SK-N-SH (cell line): ENCODE data around the gene MT2A. TPM values are rescaled to one million over a fixed set of nuclear protein-coding genes. Genes with fewer than 3 reads are reported as not detected.

ENCODE experiments used
- CTCF ChIA-PET: fragments of 300-600, 350-600 bp; formaldehyde crosslinking; extraction: SDS; loops from one replicate; lab custom pipeline; 2021; lab: Yijun Ruan, JAX
- POLR2A ChIA-PET: fragments of 350-600 bp; sonication (Branson Sonifier 250); formaldehyde crosslinking; extraction: SDS; loops from one replicate; lab custom pipeline; 2020; ENCODE audit warnings: antibody characterized with exemption, inconsistent platforms; lab: Yijun Ruan, JAX
- DNase-seq: peaks from one replicate; pipeline ENCODE4 v3.0.0; 2012
- H2AFZ ChIP-seq: fragments of 200-600 bp; sonication (generic); 2 replicates; pipeline ENCODE4 v1.8.1; 2016; ENCODE audit warnings: antibody characterized with exemption, mild to moderate bottlenecking, low read depth
- H3F3A ChIP-seq: fragments of 200-600 bp; sonication (generic); replicated peaks from 2 replicates; pipeline ENCODE3; 2016; ENCODE audit warnings: antibody characterized with exemption, mild to moderate bottlenecking; ENCODE audit not compliant: insufficient read depth
- H3K27ac ChIP-seq, 2 experiments: fragments of 200-500 bp in 1 of 2; fragments of 200-600 bp in 1 of 2; sonication (Bioruptor generic) in 1 of 2; sonication (generic), shearing (Covaris generic) in 1 of 2; 2 replicates each; pipeline versions ENCODE4 v1.5.1 to v1.6.1; 2014 to 2016; ENCODE audit warnings: low read depth in 2 of 2, inconsistent platforms in 1 of 2, low read length in 1 of 2, mild to moderate bottlenecking in 1 of 2, mixed read lengths in 1 of 2
- H3K27me3 ChIP-seq: fragments of 200-600 bp; sonication (generic), shearing (Covaris generic); 2 replicates; pipeline ENCODE4 v1.6.1; 2016; ENCODE audit warnings: mixed run types; ENCODE audit not compliant: insufficient read depth
- H3K36me3 ChIP-seq, 2 experiments: fragments of 200-500 bp in 1 of 2; fragments of 200-600 bp in 1 of 2; sonication (Bioruptor generic) in 1 of 2; sonication (generic) in 1 of 2; replicated peaks in 1 of 2; 2 replicates each; pipeline versions ENCODE3 to v1.5.1; 2014 to 2016; ENCODE audit warnings: low read length in 1 of 2, mild to moderate bottlenecking in 1 of 2; ENCODE audit not compliant: insufficient read depth in 2 of 2, control insufficient read depth in 1 of 2
- H3K4me1 ChIP-seq, 2 experiments: fragments of 200-500 bp in 1 of 2; fragments of 200-600 bp in 1 of 2; sonication (Bioruptor generic) in 1 of 2; sonication (generic), shearing (Covaris generic) in 1 of 2; 2 replicates each; pipeline versions ENCODE4 v1.5.1 to v1.6.1; 2014 to 2016; ENCODE audit warnings: low read depth in 1 of 2, low read length in 1 of 2, mixed run types in 1 of 2; ENCODE audit not compliant: insufficient read depth in 2 of 2, control insufficient read depth in 1 of 2
- H3K4me2 ChIP-seq: fragments of 200-600 bp; sonication (generic), shearing (Covaris generic); 2 replicates; pipeline ENCODE4 v1.6.1; 2017; ENCODE audit warnings: mixed run types
- H3K4me3 ChIP-seq, 2 experiments: fragments of 200-500 bp in 1 of 2; fragments of 200-600 bp in 1 of 2; sonication (Bioruptor generic) in 1 of 2; sonication (generic), shearing (Covaris generic) in 1 of 2; 2 replicates each; pipeline versions ENCODE4 v1.5.1 to v1.8.1; 2014 to 2016; ENCODE audit warnings: low read depth in 2 of 2, inconsistent platforms in 1 of 2, low read length in 1 of 2, mild to moderate bottlenecking in 1 of 2, mixed read lengths in 1 of 2, moderate library complexity in 1 of 2
- H3K79me2 ChIP-seq: fragments of 200-600 bp; sonication (generic); 2 replicates; pipeline ENCODE4 v1.8.1; 2017; ENCODE audit warnings: mild to moderate bottlenecking; ENCODE audit not compliant: insufficient read depth
- H3K9ac ChIP-seq: fragments of 200-600 bp; sonication (generic); 2 replicates; pipeline ENCODE4 v1.6.1; 2017; ENCODE audit warnings: mixed run types
- H3K9me2 ChIP-seq: fragments of 200-600 bp; sonication (generic); 2 replicates; pipeline ENCODE4 v1.6.1; 2017; ENCODE audit warnings: mixed run types
- H3K9me3 ChIP-seq: fragments of 200-600 bp; sonication (generic); 2 replicates; pipeline ENCODE4 v1.6.1; 2017; ENCODE audit warnings: mixed run types, mild to moderate bottlenecking, moderate library complexity
- H4K20me1 ChIP-seq: fragments of 200-600 bp; sonication (generic); 2 replicates; pipeline ENCODE4 v1.6.1; 2017; ENCODE audit warnings: mild to moderate bottlenecking, mixed run types; ENCODE audit not compliant: insufficient read depth
- CHD2 ChIP-seq: fragments of 150-350 bp; IDR thresholded peaks from 2 replicates; pipeline ENCODE4 v1.6.1; 2018; ENCODE audit warnings: low read length; ENCODE audit not compliant: partially characterized antibody
- CTCF ChIP-seq: fragments of 200-600 bp; sonication (generic); IDR thresholded peaks from 2 replicates; pipeline ENCODE4 v1.6.1; 2017; ENCODE audit warnings: antibody characterized with exemption, mild to moderate bottlenecking, moderate library complexity
- ELF1 ChIP-seq: IDR thresholded peaks from 2 replicates; pipeline ENCODE4 v1.4.0; 2012
- EP300 ChIP-seq, 2 experiments: IDR thresholded peaks; 2 replicates each; pipeline versions ENCODE4 v1.4.0 to v1.6.1; 2012; ENCODE audit warnings: borderline replicate concordance in 1 of 2, low read depth in 1 of 2, low read length in 1 of 2
- EZH2phosphoT487 ChIP-seq: fragments of 200-600 bp; sonication (generic); IDR thresholded peaks from 2 replicates; pipeline ENCODE4 v1.6.1; 2017; ENCODE audit warnings: low read depth, mixed run types, mild to moderate bottlenecking, antibody characterized with exemption, moderate library complexity, borderline replicate concordance
- GATA2 ChIP-seq: sonication (generic); formaldehyde crosslinking; IDR thresholded peaks from 2 replicates; pipeline ENCODE4 v1.5.0; 2020; ENCODE audit warnings: mild to moderate bottlenecking, missing genetic modification reagents
- MEF2A ChIP-seq: IDR thresholded peaks from 2 replicates; pipeline ENCODE4 v1.4.0; 2012; ENCODE audit warnings: low read depth, borderline replicate concordance
- NFIC ChIP-seq: IDR thresholded peaks from 2 replicates; pipeline ENCODE4 v1.4.0; 2012; ENCODE audit warnings: borderline replicate concordance
- SMC3 ChIP-seq: IDR thresholded peaks from 2 replicates; pipeline ENCODE4 v1.6.1; 2012; ENCODE audit warnings: low read depth, low read length, improper control_type of control experiment
- TEAD4 ChIP-seq: IDR thresholded peaks from 2 replicates; pipeline ENCODE4 v1.4.0; 2012; ENCODE audit warnings: mild to moderate bottlenecking, borderline replicate concordance; ENCODE audit not compliant: insufficient read depth
- YY1 ChIP-seq: IDR thresholded peaks from 2 replicates; pipeline ENCODE4 v1.4.0; 2012; ENCODE audit warnings: low read depth, mild to moderate bottlenecking
- WGBS: methylation state at CpG from one replicate; pipeline ENCODE4 v1.1.6; 2017; ENCODE audit warnings: low lambda C conversion rate; 5-methylcytosine and 5-hydroxymethylcytosine counted together
- polyA plus RNA-seq, 3 experiments: library from polyadenylated mRNA; depleted of rRNA; stranded (reverse); fragments of >200 nt; gene quantifications; 2 replicates each; pipeline ENCODE4 v1.2.3, GENCODE V29; 2012
- TF ChIP-seq, protein P1 (sequence below): IDR thresholded peaks from 2 replicates; pipeline ENCODE4 v1.6.1; 2012; ENCODE audit warnings: mild to moderate bottlenecking, low read depth, low read length, moderate library complexity
- TF ChIP-seq, protein P2 (sequence below): fragments of 150-350 bp; IDR thresholded peaks from 2 replicates; pipeline ENCODE4 v1.6.1; 2016; ENCODE audit warnings: mild to moderate bottlenecking, low read depth, low read length
- TF ChIP-seq, protein P3 (sequence below): IDR thresholded peaks from 2 replicates; pipeline ENCODE4 v1.4.0; 2012; ENCODE audit warnings: low read depth, borderline replicate concordance

Gene MT2A
- polyA plus RNA-seq, 1 of the 3 experiments (the other 2 are of a cell fraction) = 133 TPM

- no peaks in the 10 kb centered on the region for H3K27me3 ChIP-seq
- H3K4me3 ChIP-seq = peak overlapping the region; percentile 43 to 52; a peak in 3 of 4 replicates
- CTCF ChIA-PET = interaction anchor here (1.0 to 1.5 kb wide), 2 partner anchors 76 to 167 kb away, joined by 5 to 6 read pairs; no protein-coding TSS in a partner anchor
- peaks cover 7 to 17% of the 10 kb centered on the region in 2 experiments; a peak in 1 of 4 replicates for H3K4me1 ChIP-seq
- peaks cover 13% of the 10 kb centered on the region; the same call in 1 of the 2 replicates for H3K79me2 ChIP-seq
- H3K27ac ChIP-seq = peak overlapping the region in 1 of 2 experiments; percentile 78; a peak in 2 of 4 replicates
- DNase-seq = no peak
- TF ChIP-seq, protein P1, sequence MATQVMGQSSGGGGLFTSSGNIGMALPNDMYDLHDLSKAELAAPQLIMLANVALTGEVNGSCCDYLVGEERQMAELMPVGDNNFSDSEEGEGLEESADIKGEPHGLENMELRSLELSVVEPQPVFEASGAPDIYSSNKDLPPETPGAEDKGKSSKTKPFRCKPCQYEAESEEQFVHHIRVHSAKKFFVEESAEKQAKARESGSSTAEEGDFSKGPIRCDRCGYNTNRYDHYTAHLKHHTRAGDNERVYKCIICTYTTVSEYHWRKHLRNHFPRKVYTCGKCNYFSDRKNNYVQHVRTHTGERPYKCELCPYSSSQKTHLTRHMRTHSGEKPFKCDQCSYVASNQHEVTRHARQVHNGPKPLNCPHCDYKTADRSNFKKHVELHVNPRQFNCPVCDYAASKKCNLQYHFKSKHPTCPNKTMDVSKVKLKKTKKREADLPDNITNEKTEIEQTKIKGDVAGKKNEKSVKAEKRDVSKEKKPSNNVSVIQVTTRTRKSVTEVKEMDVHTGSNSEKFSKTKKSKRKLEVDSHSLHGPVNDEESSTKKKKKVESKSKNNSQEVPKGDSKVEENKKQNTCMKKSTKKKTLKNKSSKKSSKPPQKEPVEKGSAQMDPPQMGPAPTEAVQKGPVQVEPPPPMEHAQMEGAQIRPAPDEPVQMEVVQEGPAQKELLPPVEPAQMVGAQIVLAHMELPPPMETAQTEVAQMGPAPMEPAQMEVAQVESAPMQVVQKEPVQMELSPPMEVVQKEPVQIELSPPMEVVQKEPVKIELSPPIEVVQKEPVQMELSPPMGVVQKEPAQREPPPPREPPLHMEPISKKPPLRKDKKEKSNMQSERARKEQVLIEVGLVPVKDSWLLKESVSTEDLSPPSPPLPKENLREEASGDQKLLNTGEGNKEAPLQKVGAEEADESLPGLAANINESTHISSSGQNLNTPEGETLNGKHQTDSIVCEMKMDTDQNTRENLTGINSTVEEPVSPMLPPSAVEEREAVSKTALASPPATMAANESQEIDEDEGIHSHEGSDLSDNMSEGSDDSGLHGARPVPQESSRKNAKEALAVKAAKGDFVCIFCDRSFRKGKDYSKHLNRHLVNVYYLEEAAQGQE = peak; percentile 37; the same call in 1 of the 2 replicates
- TF ChIP-seq, protein P2, sequence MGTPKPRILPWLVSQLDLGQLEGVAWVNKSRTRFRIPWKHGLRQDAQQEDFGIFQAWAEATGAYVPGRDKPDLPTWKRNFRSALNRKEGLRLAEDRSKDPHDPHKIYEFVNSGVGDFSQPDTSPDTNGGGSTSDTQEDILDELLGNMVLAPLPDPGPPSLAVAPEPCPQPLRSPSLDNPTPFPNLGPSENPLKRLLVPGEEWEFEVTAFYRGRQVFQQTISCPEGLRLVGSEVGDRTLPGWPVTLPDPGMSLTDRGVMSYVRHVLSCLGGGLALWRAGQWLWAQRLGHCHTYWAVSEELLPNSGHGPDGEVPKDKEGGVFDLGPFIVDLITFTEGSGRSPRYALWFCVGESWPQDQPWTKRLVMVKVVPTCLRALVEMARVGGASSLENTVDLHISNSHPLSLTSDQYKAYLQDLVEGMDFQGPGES = no peak
- no peaks in the 10 kb centered on the region for H3K9me2 ChIP-seq
- POLR2A ChIA-PET = interaction anchor here (1.0 kb wide), 1 partner anchor 57 kb away, joined by 3 read pairs; the partner anchor contains the start of gene MT1X
- H3F3A ChIP-seq = peaks cover 7% of the 10 kb centered on the region
- 71% methylated on average over 7 of the region's 16 CpGs for WGBS
- H3K9ac ChIP-seq = peak overlapping the region; percentile 73
- peak overlapping the region; percentile 78 for H3K4me2 ChIP-seq
- H4K20me1 ChIP-seq = no peaks in the 10 kb centered on the region
- H3K36me3 ChIP-seq = no peaks in the 10 kb centered on the region
- H2AFZ ChIP-seq = 0 out of 2 replicates have a peak overlapping the region, but pooled peaks have one; percentile 16
- H3K9me3 ChIP-seq = no peaks in the 10 kb centered on the region
These were observed 17.7 kb downstream of the MT2A start for GRCh38 chr16:56625943-56626654.

GRCh38 chr16:56626685-56627084 lies 18.3 kb downstream of the MT2A start:
- H3K9ac ChIP-seq = peak overlapping the region; percentile 73; the same call in 1 of the 2 replicates
- DNase-seq = no peak
- WGBS = 70% methylated on average over 7 of the region's 7 CpGs
- CTCF ChIA-PET = no interaction called here
- peaks cover 7 to 17% of the 10 kb centered on the region in 2 experiments; a peak in 1 of 4 replicates for H3K4me1 ChIP-seq
- peak overlapping the region; percentile 23; the same call in 1 of the 2 replicates for H2AFZ ChIP-seq
- no peaks in the 10 kb centered on the region for H3K9me2 ChIP-seq
- POLR2A ChIA-PET = no interaction called here
- H3K27me3 ChIP-seq = no peaks in the 10 kb centered on the region
- H4K20me1 ChIP-seq = no peaks in the 10 kb centered on the region
- no peaks in the 10 kb centered on the region for H3K9me3 ChIP-seq
- H3K79me2 ChIP-seq = peaks cover 13% of the 10 kb centered on the region; the same call in 1 of the 2 replicates
- peak overlapping the region; percentile 53 to 78; a peak in 3 of 4 replicates for H3K27ac ChIP-seq
- peaks cover 7% of the 10 kb centered on the region for H3F3A ChIP-seq
- no peaks in the 10 kb centered on the region for H3K36me3 ChIP-seq
- H3K4me3 ChIP-seq = peak overlapping the region; percentile 43 to 52; a peak in 3 of 4 replicates
- peak overlapping the region; percentile 78 for H3K4me2 ChIP-seq
- TF ChIP-seq EP300 (IDR thresholded peaks at IDR 0.05; ENCODE audit: borderline replicate concordance in 1 of 2, low read depth in 1 of 2, low read length in 1 of 2) (no peak), GATA2 (CRISPR knock-in tag) (no peak), SMC3 (no peak), CHD2 (no peak), CTCF (no peak), TEAD4 (no peak), NFIC (no peak), YY1 (no peak), EZH2phosphoT487 (no peak), MEF2A (no peak), ELF1 (no peak)
- TF ChIP-seq, protein P3, sequence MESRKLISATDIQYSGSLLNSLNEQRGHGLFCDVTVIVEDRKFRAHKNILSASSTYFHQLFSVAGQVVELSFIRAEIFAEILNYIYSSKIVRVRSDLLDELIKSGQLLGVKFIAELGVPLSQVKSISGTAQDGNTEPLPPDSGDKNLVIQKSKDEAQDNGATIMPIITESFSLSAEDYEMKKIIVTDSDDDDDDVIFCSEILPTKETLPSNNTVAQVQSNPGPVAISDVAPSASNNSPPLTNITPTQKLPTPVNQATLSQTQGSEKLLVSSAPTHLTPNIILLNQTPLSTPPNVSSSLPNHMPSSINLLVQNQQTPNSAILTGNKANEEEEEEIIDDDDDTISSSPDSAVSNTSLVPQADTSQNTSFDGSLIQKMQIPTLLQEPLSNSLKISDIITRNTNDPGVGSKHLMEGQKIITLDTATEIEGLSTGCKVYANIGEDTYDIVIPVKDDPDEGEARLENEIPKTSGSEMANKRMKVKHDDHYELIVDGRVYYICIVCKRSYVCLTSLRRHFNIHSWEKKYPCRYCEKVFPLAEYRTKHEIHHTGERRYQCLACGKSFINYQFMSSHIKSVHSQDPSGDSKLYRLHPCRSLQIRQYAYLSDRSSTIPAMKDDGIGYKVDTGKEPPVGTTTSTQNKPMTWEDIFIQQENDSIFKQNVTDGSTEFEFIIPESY = no peak
- TF ChIP-seq, protein P2 = no peak
